ENCODE results near the gene CNPY2.

DNA sequence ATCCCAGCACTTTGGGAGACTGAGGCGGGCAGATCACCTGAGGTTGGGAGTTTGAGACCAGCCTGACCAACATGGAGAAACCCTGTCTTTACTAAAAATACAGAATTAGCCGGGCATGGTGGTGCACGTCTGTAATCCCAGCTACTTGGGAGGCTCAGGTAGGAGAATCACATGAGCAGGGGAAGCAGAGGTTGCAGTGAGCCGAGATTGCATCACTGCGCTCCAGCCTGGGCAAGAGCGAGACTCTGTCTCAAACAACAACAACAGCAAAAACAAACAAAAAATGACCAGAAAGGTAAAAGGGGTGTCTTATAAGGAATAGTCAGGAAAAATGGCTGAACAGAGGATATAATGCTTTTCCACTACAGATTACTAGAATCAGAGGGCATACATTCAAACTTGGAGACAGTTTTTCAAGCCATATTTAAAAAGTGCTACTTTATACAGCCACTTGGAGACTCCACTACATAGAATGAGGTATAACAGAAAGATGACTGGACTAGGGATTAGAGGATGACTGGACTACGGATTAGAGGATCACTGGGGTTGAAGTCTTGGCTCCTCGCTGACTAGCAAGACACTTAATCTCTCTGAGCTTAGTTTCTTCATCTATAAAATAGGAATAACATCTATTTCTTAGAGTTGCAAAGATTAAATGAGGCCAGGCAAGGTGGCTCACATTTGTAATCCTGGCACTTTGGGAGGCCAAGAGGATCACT, 10.8 kb downstream of the CNPY2 start:
- TF ChIP-seq, protein P1, sequence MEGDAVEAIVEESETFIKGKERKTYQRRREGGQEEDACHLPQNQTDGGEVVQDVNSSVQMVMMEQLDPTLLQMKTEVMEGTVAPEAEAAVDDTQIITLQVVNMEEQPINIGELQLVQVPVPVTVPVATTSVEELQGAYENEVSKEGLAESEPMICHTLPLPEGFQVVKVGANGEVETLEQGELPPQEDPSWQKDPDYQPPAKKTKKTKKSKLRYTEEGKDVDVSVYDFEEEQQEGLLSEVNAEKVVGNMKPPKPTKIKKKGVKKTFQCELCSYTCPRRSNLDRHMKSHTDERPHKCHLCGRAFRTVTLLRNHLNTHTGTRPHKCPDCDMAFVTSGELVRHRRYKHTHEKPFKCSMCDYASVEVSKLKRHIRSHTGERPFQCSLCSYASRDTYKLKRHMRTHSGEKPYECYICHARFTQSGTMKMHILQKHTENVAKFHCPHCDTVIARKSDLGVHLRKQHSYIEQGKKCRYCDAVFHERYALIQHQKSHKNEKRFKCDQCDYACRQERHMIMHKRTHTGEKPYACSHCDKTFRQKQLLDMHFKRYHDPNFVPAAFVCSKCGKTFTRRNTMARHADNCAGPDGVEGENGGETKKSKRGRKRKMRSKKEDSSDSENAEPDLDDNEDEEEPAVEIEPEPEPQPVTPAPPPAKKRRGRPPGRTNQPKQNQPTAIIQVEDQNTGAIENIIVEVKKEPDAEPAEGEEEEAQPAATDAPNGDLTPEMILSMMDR (IDR thresholded peaks at IDR 0.05; ENCODE audit: borderline replicate concordance, extremely low read depth, low read length, poor library complexity, severe bottlenecking) = no peak
- TF ChIP-seq EZH2 (IDR thresholded peaks at IDR 0.05; ENCODE audit: borderline replicate concordance, low read depth, low read length, severe bottlenecking) = no peak

All from DND-41 (cell line).